Measurements from ENCODE around the gene SLC6A9.

The SLC6A9 gene

DNA sequence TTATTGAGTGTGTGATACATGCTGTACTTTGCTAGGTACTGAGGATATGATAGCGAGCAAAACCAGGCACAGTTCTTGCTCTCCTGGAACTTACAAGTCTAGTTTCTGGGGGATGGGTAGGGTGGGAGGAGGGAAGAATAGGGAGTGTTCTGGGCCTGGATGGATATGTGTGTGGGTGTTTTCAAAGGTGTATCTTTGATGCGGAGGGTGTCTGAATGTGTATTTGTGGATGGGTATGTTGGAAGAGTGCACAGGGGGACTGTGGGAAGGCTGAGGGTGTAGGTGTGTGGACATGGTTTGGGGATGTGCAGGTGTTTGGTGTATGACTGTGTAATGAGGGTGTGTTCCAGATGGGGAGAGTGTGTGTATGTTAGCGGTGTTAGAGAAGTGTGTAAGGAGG is 65.9 kb downstream of the SLC6A9 start:
- DNase-seq = no peak

DNA sequence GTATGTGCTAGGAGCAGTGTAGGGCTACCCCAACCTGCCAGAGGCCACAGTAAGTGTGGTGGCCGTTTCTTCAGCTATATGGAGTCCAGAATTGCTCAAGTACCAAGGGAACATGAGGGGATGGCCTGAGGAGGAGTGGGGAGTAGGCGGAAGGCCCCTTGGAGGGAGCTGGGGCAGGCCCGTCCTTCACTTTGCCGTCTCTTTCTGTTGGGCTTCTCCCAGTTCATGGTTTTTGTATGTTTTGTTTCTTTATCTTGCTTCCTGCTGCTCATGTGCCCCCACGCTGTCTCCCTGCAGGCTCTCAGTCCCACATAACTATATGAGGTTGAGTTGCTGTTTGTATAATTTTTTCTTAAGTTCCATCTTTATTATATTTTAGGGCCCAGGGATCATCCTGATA is 67.4 kb downstream of the SLC6A9 start:
- DNase-seq = no peak

DNA sequence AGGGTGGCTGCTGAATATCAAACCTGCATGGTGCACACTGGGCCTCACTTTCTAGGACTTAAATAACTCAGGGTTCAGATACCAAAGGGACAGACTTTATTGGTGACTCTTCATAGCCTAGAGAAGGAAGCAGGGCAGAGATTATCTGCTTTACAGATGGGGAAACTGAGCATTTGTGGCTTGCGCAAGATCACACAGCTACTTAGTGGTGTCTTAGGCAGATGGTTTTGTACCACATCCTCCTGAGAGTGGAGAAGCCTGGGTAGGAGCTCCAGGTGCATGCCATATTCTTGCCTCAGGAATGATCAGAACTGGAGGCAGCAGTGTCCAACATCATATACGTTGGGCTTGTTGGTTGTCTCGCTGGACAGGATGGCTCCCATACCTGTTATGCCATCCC is 68.3 kb downstream of the SLC6A9 start:
- DNase-seq = no peak

DNA sequence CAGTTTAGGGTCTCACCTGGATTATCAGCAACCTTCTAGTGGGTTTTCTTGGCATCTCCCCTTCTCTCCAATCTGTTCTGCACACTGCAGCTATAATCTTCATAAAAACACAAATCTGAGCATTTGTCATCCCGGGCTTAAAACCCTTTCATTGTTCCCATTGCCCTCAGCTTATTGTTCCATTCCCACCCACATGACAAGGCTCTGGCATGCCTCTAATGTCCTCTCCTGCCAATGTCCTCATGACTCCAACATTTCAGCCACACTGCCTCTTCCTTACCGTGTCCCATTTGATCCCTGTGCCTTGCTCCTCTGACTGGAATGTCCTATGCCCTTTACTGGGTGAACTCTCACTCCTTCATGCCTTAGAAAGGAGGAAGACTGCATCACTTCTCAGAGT is 68.9 kb downstream of the SLC6A9 start:
- DNase-seq = no peak

DNA sequence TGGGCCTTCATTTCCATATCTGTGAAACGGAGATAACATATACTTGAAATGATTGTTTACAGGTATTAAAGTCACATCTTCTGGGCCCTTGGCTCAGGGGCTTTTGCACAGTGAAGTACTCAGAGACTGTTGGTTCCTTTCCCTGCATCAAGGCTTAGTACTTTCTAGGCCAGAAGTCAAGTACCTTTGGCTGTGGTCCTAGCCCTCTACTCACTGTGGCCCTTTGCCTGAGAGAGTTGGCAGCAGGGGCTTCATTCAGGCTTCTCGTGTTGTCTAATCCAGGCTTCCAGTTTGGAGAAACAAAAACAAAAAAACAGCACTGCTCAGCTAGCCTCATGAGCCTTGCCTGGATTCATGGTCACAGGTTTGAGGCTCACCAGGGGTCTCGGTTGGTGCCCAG is 69.6 kb downstream of the SLC6A9 start:
- no peak for DNase-seq

DNA sequence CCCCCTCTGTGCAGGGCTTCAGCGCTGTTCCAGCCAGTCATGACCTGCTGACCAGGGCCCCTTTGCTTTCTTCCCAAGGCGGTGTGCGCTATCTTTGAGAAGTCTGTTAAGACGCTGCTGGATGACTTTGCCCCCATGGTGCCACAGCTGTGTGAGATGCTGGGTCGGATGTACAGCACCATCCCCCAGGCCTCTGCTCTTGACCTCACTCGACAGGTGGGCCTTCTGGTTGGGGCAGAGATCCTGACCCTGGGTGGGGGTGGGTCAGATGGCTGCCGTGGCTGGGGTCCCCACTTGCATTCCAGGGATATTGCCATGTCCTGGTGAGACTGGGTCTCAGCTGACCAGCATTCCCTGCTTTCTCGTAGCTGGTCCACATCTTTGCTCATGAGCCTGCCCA is 70.5 kb downstream of the SLC6A9 start:
- DNase-seq = no peak

DNA sequence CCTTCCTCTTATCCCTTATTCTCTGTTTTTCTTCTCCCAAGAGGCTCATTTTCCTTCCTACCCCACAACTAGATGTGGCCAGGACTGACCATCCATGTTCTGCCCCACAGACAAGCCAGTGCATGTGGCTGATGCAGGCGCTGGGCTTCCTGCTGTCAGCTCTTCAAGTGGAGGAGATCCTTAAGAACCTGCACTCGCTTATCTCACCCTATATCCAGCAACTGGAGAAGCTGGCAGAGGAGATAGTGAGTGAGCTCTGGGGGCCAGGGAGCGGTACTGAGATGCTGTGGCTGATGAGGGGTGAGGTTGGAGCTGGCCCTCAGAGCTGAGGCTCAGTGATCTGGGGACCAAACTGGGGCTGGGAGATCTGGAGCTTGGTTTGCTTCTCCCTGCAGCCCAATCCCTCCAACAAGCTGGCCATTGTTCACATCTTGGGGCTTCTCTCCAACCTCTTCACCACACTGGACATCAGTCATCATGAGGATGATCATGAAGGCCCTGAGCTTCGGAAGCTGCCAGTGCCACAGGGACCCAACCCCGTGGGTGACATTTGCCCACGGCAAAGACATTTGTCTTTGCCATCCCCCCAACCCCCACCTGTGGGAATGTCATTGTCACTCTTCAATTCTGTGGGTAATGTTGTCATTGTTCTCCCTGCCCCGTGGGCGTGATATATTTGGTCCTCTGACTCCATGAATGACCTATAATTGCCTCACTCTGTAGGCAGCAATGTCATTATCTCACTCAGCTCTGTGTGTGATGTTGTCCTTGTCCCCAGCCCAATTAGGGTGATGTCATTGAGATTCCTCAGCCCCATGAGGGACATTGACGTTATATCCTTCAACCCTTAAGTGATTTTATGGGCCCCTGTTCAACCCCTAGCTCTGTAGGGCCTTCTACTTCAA is 72.7 kb downstream of the SLC6A9 start:
- DNase-seq = no peak

DNA sequence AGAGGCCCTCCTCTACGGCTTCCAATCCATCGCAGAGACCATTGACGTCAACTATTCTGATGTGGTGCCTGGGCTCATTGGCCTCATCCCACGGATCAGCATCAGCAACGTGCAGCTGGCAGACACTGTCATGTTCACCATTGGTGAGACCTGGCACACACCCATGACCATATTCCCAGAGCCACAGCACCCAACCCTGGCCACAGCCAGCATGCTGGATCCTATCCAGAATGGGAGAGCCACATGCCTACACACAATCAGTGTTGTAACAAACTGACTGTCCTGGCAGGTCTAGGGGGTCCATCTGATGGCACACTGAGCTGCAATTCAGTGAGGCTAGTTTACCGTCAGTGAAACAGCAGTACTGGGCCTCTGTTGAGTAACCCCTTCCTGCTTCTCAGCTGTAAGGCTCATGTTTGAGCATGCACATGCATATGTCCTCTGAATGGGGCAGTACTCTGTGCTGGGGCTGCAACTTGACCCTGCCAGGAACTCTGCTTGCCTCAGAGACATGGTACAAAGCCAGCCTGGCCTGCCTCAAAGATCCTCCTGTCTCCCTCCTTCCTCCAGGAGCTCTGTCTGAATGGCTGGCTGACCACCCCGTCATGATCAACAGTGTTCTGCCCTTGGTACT is 73.7 kb downstream of the SLC6A9 start:
- no peak for DNase-seq

DNA sequence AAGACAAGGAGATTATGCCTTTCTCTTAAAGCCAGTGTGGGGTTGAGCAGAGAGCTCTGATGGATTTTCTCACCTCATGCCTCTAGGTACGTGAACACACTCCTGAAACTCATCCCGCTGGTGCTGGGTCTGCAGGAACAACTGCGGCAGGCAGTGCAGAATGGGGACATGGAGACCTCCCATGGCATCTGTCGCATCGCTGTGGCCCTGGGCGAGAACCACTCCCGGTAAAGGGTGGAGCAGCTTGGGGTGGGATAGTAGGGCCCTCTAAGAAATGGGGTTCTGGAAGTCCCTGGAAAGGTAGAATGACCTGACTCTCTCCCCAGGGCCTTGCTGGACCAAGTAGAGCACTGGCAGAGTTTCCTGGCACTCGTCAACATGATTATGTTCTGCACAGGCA is 75.0 kb downstream of the SLC6A9 start:
- no peak for DNase-seq

DNA sequence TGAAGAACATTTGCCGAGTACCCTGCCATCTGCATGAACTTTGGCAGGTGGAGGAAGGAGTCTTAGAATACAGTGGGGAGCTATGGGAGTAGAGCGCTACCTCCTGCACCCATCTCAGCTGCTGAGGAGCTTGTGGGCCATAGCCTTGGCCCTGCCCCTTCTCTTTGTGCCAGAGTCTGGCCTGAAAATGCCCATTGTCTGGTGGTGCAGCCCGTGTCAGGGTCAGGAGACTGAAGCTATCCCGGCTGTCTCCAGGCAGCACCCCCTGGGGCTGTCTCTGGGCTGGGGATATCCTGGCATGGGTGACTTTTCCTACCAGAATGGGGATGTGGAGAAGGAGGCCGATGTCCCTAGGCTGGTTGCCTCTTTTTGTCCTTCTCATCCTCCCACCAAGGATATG is 77.2 kb downstream of the SLC6A9 start:
- no peak for DNase-seq

DNA sequence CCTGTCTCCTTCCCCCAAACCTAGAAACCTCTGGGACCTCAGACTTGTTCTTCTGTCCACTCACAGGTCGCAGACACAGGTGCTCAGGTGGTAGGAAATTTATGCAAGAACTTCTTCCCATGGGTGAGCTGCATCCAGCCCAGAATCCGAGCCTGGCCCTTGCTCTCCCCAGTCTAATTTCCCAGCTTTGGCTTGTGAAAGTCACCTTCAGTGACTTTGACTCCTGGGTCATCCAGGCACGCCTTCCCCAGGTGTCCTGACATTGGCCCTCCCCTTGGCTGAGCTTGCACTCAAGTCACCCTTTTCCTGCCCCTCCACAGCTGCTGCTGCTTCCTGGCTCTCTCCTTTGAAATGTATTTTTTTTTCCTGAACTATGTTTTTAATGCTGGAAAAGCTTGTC is 77.9 kb downstream of the SLC6A9 start:
- DNase-seq = no peak

DNA sequence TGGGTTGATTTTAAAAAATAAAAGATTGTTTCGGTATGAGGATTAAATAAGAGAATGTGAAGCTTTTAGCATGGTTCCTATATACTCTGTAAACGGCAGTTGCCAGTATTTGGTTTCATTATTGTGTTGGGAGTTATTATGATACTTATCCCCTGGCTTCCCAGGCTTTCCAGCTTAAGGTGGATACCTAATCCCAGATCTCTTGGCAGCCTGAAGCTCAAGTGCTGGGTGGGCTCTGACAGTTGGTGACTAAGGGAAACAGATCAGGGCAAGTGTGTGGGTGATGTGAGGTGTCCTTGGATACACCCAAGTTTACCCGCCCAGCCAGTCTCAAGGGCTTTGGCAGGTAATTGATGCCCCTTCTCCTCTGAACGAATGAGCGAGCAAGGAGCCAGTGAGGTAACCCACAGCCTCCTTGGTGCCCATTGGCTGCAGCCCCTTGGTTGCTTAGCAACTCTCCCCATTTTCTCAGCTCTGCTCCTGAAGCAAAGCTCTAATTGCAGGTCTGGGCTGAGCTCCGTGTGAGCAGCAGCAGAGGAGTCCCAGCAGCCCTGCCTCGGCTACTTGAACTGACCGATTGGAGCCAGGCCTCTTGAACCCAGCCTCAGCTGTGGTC is 78.4 kb downstream of the SLC6A9 start:
- no peak for DNase-seq

DNA sequence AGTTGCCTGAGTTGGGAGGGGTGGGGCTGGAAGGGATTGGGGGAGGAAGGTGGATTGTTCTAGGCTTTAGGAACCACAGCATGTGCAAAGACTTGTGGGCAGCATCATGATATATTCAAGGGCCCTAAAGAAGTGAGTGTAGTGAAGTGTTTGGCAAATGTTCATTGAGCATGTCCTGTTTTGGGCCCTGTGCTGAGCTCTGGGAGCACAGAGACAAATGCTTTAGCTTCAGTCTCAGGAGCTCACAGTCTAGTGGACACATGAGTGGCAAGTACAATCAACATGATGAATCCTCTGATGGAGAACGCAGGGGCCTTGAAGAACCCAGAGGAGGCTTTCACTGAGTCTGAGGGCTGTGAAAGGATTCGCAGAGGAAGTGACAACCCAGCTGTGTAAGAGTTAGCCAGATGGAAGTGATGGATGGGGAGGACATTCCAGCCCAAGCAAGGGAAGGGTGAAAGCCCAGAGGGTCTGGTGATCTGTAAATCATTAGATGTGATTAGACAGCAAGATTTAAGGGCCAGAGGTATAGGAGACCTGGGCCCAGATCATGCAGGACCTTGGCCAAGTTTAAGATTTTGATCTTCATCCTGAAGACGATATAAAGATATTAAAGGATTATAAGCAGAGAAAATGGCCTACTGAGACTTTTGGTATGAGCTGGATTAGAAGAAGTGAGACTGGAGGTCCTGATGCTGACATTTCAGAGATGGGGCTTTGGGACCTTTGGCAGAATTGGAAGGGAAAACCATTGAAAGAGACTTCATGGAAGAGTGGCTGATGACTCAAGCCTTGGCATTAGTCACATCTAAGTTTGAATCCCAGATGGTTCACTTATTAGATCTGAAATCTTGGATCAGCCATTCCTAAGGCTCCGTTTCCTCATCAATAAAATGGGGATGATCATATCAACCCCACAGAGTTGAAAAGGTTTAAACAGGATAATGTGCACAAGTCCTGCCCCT is 80.0 kb downstream of the SLC6A9 start:
- DNase-seq = no peak

DNA sequence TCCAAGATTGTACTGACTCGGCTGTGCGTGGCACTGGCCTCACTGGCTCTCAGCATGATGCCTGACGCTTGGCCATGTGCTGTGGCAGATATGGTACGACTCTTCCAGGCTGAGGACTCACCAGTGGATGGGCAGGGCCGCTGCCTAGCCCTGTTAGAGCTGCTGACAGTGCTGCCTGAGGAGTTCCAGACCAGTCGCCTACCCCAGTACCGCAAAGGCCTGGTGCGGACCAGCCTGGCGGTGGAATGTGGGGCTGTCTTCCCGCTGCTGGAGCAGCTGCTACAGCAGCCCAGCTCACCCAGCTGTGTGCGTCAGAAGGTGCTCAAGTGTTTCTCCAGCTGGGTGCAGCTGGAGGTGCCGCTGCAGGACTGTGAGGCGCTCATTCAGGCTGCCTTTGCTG is 81.6 kb downstream of the SLC6A9 start:
- DNase-seq = no peak

DNA sequence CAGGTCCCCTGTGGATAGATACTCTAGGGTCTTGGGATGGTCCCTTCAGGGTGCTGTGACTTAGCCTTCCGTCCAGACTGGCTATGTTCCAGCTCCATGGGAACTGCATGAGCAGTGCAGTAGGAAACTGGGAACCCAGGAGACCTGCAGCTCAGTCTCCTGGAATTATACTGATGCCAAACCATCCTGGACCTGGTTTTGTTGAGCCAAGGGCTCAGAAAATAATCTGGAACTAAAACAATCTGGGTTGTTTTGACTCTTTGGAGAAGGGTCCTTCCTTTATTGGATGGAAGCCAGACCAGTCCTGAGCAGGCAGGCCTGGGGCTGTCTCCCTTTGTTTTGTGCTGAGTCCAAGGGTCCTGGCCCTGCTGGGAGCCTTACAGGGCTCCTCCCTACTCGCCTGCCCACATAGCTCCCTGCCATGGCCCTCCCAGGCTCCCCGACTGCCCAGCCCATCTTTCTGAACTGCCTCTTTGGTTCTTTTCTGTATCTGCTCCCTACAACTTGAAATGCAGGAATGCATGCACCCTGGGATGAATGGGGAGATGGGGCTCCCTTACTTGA is 83.3 kb downstream of the SLC6A9 start:
- no peak for DNase-seq

DNA sequence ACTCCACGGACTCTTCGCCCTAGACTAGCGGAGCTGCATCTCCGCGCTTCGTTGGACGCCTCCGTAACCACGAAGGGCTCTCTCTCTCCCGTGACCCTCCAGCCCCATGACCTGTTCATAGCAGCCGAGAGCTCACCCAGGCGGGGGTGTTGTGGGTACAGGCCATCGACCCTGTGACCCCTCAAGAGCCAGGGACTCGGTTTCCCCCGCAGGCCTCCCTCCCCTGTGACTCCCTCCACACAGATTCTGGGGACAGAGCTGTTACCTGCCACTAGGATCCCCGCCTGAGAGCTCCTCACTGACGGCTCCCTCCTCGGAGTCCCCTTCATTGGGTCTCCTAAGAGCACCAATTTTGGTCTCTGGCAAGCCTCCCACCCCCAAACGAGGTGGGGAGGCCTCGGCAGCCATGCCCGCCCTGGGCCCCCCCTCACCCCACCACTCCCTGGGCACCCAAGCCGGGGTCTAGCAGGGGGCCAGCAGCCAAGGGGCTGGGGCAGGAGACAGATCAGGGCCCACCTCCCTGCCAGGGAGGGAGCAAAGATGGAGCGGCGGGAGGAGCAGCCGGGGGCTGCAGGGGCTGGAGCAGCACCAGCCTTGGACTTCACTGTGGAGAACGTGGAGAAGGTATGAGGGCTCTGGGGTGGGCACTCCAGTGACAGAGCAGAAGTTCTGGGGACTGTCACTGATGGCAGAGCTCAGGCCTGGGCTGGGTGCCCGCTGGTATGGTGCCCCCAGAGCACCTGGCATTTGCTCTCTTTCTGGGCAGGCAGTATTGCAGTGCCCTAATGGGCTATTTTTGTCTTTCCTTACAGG is 84.0 kb downstream of the SLC6A9 start:
- DNase-seq = no peak

Data from suppressor macrophage treated with lipopolysaccharide for 4 hours (primary cell).